Left ventricle myocardium inferior (tissue), 1 donor: ENCODE data around the gene LAMB3. TPM values are rescaled to one million over a fixed set of nuclear protein-coding genes. Genes with fewer than 3 reads are reported as not detected.

Experiments used
- DNase-seq: peaks from one replicate; pipeline ENCODE4 v3.0.0-alpha.2; 2020
- H3K27ac ChIP-seq: fragments of 200-600 bp; replicated peaks from 2 replicates; pipeline ENCODE4 v1.8.0; 2021
- H3K27me3 ChIP-seq: fragments of 200-600 bp; 2 replicates; pipeline ENCODE4 v1.8.0; 2021; ENCODE audit warnings: low read depth
- H3K36me3 ChIP-seq: fragments of 200-600 bp; 2 replicates; pipeline ENCODE4 v1.8.0; 2021
- H3K4me1 ChIP-seq: fragments of 200-600 bp; 2 replicates; pipeline ENCODE4 v1.8.0; 2021
- H3K4me3 ChIP-seq: fragments of 200-600 bp; 2 replicates; pipeline ENCODE4 v1.8.0; 2021; ENCODE audit warnings: mild to moderate bottlenecking, moderate library complexity
- H3K9me3 ChIP-seq: fragments of 200-600 bp; replicated peaks from 2 replicates; pipeline ENCODE4 v1.8.0; 2021
- intact Hi-C: fragments of 100-400 bp; cut with micrococcal nuclease; formaldehyde crosslinking; loops from one replicate; pipeline ENCODE4 v1.11.0; 2022
- total RNA-seq: library from RNA; stranded (reverse); fragmentation: NEBNext Ultra II Directional; extraction: Animal tissue kit (Norgen Biotek cat#: 25700); gene quantifications from one replicate; pipeline ENCODE4 v1.2.1, GENCODE V29; 2021
- TF ChIP-seq, protein P1 (sequence below): fragments of 200-600 bp; IDR thresholded peaks from 2 replicates; pipeline ENCODE4 v1.8.0; 2021; ENCODE audit warnings: antibody characterized with exemption, mild to moderate bottlenecking, borderline replicate concordance
- donor health status: DM: no; HTN: yes; CAD: no; lungs with severe emphysema.

The LAMB3 gene
- total RNA-seq, 1 donor from 2014 or later, result 6.5 TPM

DNA sequence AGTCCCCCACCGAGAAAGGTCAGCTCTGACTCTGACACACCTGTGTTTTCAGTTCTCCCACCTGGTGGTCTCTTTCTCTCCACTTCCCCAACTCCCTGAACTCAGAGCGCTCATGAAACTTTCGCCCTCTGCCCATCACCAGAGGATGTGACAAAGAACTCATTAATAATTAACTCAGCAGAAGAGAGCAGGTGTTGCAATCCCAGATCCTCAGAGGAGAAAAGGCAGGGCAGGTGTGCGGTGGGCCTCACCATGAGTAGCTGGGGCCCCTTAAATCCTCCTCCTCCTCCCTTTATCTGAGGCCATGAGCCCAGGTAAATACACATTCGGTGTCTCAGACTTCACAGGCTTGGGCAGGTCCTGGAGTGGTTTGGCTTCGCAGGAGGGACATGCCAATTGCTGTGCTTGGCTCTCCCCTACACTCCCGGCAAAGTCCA is 1.7 kb upstream of the LAMB3 start:
- peak overlapping the region; percentile 52 for H3K27ac ChIP-seq
- H3K27me3 ChIP-seq, result peaks cover 5% of the 10 kb centered on the region
- no peaks in the 10 kb centered on the region for H3K9me3 ChIP-seq
- no peak for DNase-seq
- intact Hi-C loops, result no loop called here
- H3K36me3 ChIP-seq, result no peaks in the 10 kb centered on the region
- H3K4me1 ChIP-seq, result peaks cover 51% of the 10 kb centered on the region
- no peak overlapping the region for H3K4me3 ChIP-seq
- TF ChIP-seq, protein P1, sequence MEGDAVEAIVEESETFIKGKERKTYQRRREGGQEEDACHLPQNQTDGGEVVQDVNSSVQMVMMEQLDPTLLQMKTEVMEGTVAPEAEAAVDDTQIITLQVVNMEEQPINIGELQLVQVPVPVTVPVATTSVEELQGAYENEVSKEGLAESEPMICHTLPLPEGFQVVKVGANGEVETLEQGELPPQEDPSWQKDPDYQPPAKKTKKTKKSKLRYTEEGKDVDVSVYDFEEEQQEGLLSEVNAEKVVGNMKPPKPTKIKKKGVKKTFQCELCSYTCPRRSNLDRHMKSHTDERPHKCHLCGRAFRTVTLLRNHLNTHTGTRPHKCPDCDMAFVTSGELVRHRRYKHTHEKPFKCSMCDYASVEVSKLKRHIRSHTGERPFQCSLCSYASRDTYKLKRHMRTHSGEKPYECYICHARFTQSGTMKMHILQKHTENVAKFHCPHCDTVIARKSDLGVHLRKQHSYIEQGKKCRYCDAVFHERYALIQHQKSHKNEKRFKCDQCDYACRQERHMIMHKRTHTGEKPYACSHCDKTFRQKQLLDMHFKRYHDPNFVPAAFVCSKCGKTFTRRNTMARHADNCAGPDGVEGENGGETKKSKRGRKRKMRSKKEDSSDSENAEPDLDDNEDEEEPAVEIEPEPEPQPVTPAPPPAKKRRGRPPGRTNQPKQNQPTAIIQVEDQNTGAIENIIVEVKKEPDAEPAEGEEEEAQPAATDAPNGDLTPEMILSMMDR, result no peak

DNA sequence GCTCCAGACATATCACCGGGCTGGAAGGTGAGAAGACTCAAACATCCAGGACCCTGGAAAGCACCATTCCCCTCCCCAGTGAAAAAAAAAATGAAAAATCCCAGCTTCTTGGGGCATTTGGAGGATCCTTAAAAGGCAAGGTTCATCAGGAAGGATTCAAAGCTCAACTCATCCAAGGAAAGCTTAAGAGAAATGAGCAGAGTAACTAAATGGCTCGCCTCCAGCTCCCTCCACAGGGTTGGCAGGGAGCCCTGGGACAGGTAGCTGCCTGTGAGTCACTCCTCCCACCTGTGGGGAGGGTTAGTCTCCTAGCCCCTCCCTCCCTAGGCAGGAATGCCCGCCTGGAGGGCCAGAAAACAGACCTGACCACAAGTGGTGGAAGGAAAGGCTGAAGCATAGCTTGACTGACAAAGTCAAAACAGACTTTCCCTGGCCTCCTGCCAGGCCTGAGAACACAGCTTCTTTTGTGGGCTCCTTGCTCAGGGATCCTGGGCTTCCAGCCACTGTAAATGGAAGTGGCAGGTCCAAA is 712 bp upstream of the LAMB3 start:
- H3K4me1 ChIP-seq, result peaks cover 61% of the 10 kb centered on the region
- peak overlapping the region; percentile 52 for H3K27ac ChIP-seq
- intact Hi-C loops, result no loop called here

DNA sequence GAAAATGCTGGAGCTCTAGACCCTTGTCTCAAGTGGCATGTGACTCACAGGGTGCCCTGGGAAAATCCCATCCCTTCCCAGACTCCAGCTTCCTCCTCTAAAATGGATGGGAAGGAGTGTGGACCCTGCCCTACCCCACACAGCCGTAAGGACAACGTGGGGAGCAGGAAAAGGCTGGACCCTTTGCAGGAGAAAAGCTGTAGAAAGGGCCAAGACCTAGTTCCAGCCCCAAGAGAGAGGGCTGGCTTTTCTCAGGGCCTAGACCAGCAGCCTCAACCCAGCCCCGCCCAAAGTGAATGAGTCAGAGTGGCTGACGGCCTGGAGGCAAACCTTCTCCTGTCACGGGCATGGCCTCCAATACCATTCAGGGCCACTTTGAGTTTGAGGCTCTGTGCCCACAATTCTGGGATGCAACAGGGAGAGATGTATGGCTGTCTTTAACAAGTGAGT is 1.1 kb downstream of the LAMB3 start:
- H3K4me1 ChIP-seq, result peaks cover 79% of the 10 kb centered on the region
- no peak overlapping the region for H3K4me3 ChIP-seq
- no peaks in the 10 kb centered on the region for H3K9me3 ChIP-seq
- TF ChIP-seq, protein P1, result no peak
- H3K36me3 ChIP-seq, result no peaks in the 10 kb centered on the region
- intact Hi-C loops, result no loop called here
- peak; percentile 68 for DNase-seq
- H3K27me3 ChIP-seq, result no peaks in the 10 kb centered on the region
- peak overlapping the region; percentile 90 for H3K27ac ChIP-seq

More for the DNA sequence above, 712 bp upstream of the LAMB3 start:
- Histone ChIP-seq H3K36me3 (no peaks in the 10 kb centered on the region), H3K4me3 (no peak overlapping the region), H3K9me3 (no peaks in the 10 kb centered on the region), H3K27me3 (peaks cover 5% of the 10 kb centered on the region)
- DNase-seq, result peak; percentile 77
- TF ChIP-seq, protein P1, result no peak

DNA sequence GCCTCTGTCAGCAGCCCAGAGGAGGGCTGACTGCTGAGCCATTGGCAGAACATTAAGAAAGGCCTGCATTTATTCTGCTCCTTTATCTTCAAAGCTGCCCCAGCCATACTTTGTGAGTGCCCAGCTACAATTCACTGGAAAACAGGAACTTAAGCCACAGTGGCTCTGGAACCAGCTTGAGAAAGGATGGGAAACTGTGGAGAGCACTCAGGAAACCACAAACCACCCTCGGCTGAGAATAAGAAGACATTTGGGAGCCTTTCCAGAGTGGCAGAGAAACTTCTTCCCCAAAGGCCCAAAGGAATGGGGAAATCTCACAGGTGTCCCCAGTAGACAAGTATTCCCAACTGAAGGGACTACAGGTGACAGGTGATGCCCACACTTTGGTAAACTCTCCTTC is 1.8 kb downstream of the LAMB3 start:
- Histone ChIP-seq H3K27ac (peak overlapping the region; percentile 90), H3K9me3 (no peaks in the 10 kb centered on the region), H3K36me3 (no peaks in the 10 kb centered on the region), H3K27me3 (no peaks in the 10 kb centered on the region), H3K4me1 (peaks cover 86% of the 10 kb centered on the region), H3K4me3 (no peak overlapping the region)
- intact Hi-C loops, result no loop called here
- no peak for DNase-seq
- TF ChIP-seq, protein P1, result no peak

DNA sequence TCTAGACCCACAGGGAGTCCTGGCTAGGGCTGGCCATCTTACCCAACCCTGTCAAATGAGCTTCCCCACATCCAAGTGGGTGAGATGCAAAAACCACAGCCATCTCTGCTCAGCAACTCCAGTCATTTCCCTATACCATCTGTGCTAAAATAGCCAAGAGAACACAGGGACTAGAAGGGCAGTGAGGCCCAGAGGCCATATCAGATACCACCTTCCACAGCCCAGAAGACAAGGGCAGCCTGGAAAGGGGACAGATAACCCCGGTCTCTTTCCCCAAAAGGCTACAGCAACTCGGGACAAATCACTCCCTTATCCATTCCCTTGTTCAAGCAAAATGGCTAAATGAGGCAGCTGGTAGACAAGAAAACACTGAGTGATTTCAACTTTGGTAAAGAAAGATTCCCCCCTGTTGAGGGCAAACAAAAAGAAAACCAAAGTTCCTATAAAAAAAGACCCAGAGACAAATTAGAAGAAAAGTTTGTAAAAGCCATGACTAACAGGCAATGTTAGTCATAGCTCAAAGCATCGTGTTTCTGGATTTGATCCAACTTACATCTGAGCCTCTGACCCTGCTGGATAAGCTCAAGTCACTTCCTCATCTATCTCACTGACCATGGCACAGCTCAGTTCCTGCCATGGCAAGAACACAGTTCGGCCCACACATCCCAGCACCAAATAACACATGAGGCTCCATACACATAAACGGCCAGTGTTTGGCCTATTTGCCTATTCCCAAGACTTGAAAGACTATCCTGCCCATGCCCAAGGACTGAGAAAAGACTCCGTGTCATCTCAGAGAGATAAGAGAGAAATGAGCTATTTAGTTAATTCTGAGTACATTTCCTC is 3.1 kb downstream of the LAMB3 start:
- peaks cover 95% of the 10 kb centered on the region for H3K4me1 ChIP-seq
- H3K9me3 ChIP-seq, result no peaks in the 10 kb centered on the region
- no peak overlapping the region for H3K4me3 ChIP-seq
- intact Hi-C loops, result no loop called here
- H3K27me3 ChIP-seq, result no peaks in the 10 kb centered on the region
- TF ChIP-seq, protein P1, result no peak
- peak overlapping the region; percentile 90 for H3K27ac ChIP-seq
- DNase-seq, result no peak
- H3K36me3 ChIP-seq, result no peaks in the 10 kb centered on the region
